CD14-positive monocyte (primary cell): ENCODE results near the gene KDR. TPM values are rescaled to one million over a fixed set of nuclear protein-coding genes. Genes with fewer than 3 reads are reported as not detected.

Experiments used
- DNase-seq, 3 donors: peaks; one replicate each; pipeline ENCODE4 v3.0.0-alpha.2; 2011 to 2022
- H2AFZ ChIP-seq: 2 replicates; pipeline ENCODE4 v1.6.0; 2012; ENCODE audit warnings: mild to moderate bottlenecking, low read depth, low read length, inconsistent platforms; ENCODE audit not compliant: insufficient read depth, poor library complexity, severe bottlenecking
- H3K27ac ChIP-seq, 2 donors: 1 replicate in 1 of 2; 2 replicates in 1 of 2; pipeline ENCODE4 v1.5.1; 2012 to 2013; ENCODE audit warnings: low read length in 2 of 2, control low read depth in 1 of 2, inconsistent platforms in 1 of 2, low read depth in 1 of 2, mild to moderate bottlenecking in 1 of 2
- H3K27me3 ChIP-seq, 2 donors: one replicate each; pipeline versions ENCODE4 v1.6.0 to v1.6.1; 2011 to 2013; ENCODE audit warnings: low read length in 2 of 2; ENCODE audit not compliant: control insufficient read depth in 2 of 2, insufficient read depth in 2 of 2
- H3K36me3 ChIP-seq, 2 donors: replicated peaks in 1 of 2; 1 replicate in 1 of 2; 2 replicates in 1 of 2; pipeline versions ENCODE4 v1.5.1 to v1.6.1; 2012 to 2013; ENCODE audit warnings: low read length in 2 of 2, control low read depth in 1 of 2, inconsistent platforms in 1 of 2, mild to moderate bottlenecking in 1 of 2; ENCODE audit not compliant: insufficient read depth in 2 of 2, control insufficient read depth in 1 of 2
- H3K4me1 ChIP-seq, 2 donors: 1 replicate in 1 of 2; 2 replicates in 1 of 2; pipeline versions ENCODE4 v1.5.1 to v1.6.1; 2012 to 2013; ENCODE audit warnings: low read length in 2 of 2, control low read depth in 1 of 2, inconsistent platforms in 1 of 2, mild to moderate bottlenecking in 1 of 2, moderate library complexity in 1 of 2; ENCODE audit not compliant: insufficient read depth in 2 of 2, control insufficient read depth in 1 of 2
- H3K4me2 ChIP-seq: replicated peaks from 2 replicates; pipeline ENCODE3; 2012; ENCODE audit warnings: low read length, moderate library complexity, mild to moderate bottlenecking; ENCODE audit not compliant: poor library complexity, severe bottlenecking; ENCODE audit errors: extremely low read depth
- H3K4me3 ChIP-seq, 3 experiments: fragments of 200-600 bp in 1 of 3; sonication (generic) in 1 of 3; replicated peaks in 1 of 3; 1 replicate in 2 of 3; 2 replicates in 1 of 3; pipeline ENCODE4 v1.5.1; 2011 to 2013; ENCODE audit warnings: low read length in 3 of 3, mild to moderate bottlenecking in 3 of 3, control low read depth in 2 of 3, low read depth in 2 of 3, inconsistent platforms in 1 of 3, moderate library complexity in 1 of 3
- H3K79me2 ChIP-seq: 2 replicates; pipeline ENCODE4 v1.6.0; 2012; ENCODE audit warnings: mild to moderate bottlenecking, control low read depth, inconsistent platforms, low read length, moderate library complexity; ENCODE audit not compliant: insufficient read depth
- H3K9ac ChIP-seq: 2 replicates; pipeline ENCODE4 v1.6.0; 2017; ENCODE audit warnings: low read length, mild to moderate bottlenecking; ENCODE audit not compliant: insufficient read depth, poor library complexity, severe bottlenecking
- H3K9me3 ChIP-seq, 2 donors: replicated peaks in 1 of 2; 1 replicate in 1 of 2; 2 replicates in 1 of 2; pipeline versions ENCODE4 v1.5.1 to v1.6.1; 2012 to 2013; ENCODE audit warnings: low read length in 2 of 2, control low read depth in 1 of 2; ENCODE audit not compliant: control insufficient read depth in 1 of 2, insufficient read depth in 1 of 2
- H4K20me1 ChIP-seq: 2 replicates; pipeline ENCODE4 v1.6.0; 2012; ENCODE audit warnings: mild to moderate bottlenecking, low read length, control low read depth, moderate library complexity; ENCODE audit not compliant: insufficient read depth
- H3K27ac Mint-ChIP-seq, 7 donors: one replicate each; pipeline ENCODE4 v1.8.0; 2020; ENCODE audit warnings: mild to moderate bottlenecking in 7 of 7, mixed read lengths in 7 of 7, moderate library complexity in 6 of 7, inconsistent platforms in 2 of 7
- H3K27me3 Mint-ChIP-seq, 3 donors: one replicate each; pipeline ENCODE4 v1.8.0; 2021 to 2022; ENCODE audit warnings: low read depth in 3 of 3, mild to moderate bottlenecking in 3 of 3, mixed read lengths in 3 of 3, moderate library complexity in 3 of 3, inconsistent platforms in 1 of 3
- H3K36me3 Mint-ChIP-seq, 2 donors: one replicate each; pipeline ENCODE4 v1.8.0; 2020; ENCODE audit warnings: mixed read lengths in 2 of 2, inconsistent platforms in 1 of 2, mild to moderate bottlenecking in 1 of 2
- H3K4me1 Mint-ChIP-seq: one replicate; pipeline ENCODE4 v1.8.0; 2020; ENCODE audit warnings: mild to moderate bottlenecking, mixed read lengths
- H3K4me3 Mint-ChIP-seq, 2 donors: one replicate each; pipeline ENCODE4 v1.8.0; 2020; ENCODE audit warnings: mild to moderate bottlenecking in 2 of 2, mixed read lengths in 2 of 2, moderate library complexity in 1 of 2
- H3K9me3 Mint-ChIP-seq, 7 donors: one replicate each; pipeline ENCODE4 v1.8.0; 2020 to 2022; ENCODE audit warnings: mixed read lengths in 7 of 7, mild to moderate bottlenecking in 6 of 7, moderate library complexity in 6 of 7, inconsistent platforms in 2 of 7
- CTCF ChIP-seq: fragments of 200-600 bp; IDR thresholded peaks from one replicate; pipeline ENCODE4 v1.8.0; 2022; ENCODE audit warnings: antibody characterized with exemption, mild to moderate bottlenecking
- WGBS: methylation state at CpG from one replicate; pipeline ENCODE4 v1.1.5; 2013; ENCODE audit warnings: missing lambda C conversion rate; ENCODE audit not compliant: insufficient coverage; 5-methylcytosine and 5-hydroxymethylcytosine counted together
- intact Hi-C, 2 donors: fragments of 100-400 bp; cut with micrococcal nuclease; formaldehyde crosslinking; loops; one replicate each; pipeline versions ENCODE4 v1.15.0 to v1.15.1; 2023
- polyA plus RNA-seq, 3 donors: library from polyadenylated mRNA; depleted of rRNA in 1 of 3; unstranded in 2 of 3; stranded (reverse) in 1 of 3; fragments of 300-500 nt in 2 of 3; fragments of >200 nt in 1 of 3; fragmentation: Illumina TruSeq in 2 of 3; gene quantifications; 1 replicate in 2 of 3; 2 replicates in 1 of 3; pipeline ENCODE4 v1.2.3, GENCODE V29; 2012 to 2021

KDR gene
- polyA plus RNA-seq, 3 donors, result not detected

GRCh38 chr4:55169352-55169961, 44.1 kb upstream of the KDR start:
- Histone ChIP-seq H2AFZ (no peak overlapping the region), H3K4me2 (no peak overlapping the region)

GRCh38 chr4:55162396-55162795, 37.0 kb upstream of the KDR start:
- H3K4me1 Mint-ChIP-seq, result peaks cover 3% of the 10 kb centered on the region
- no CpG with 5 or more reads among the region's 1 CpG for WGBS

More at GRCh38 chr4:55169352-55169961, 44.1 kb upstream of the KDR start:
- intact Hi-C loops, result no loop called here
- Mint-ChIP-seq H3K27ac (no peak overlapping the region), H3K4me1 (no peaks in the 10 kb centered on the region), H3K36me3 (no peaks in the 10 kb centered on the region), H3K4me3 (no peak overlapping the region), H3K9me3 (peaks cover 0 to 8% (median 3%) of the 10 kb centered on the region in 7 donors), H3K27me3 (peaks cover 1 to 7% (median 4%) of the 10 kb centered on the region in 3 donors)
- no peaks in the 10 kb centered on the region for H3K27me3 ChIP-seq
- no peaks in the 10 kb centered on the region for H4K20me1 ChIP-seq
- H3K4me3 ChIP-seq, result no peak overlapping the region
- H3K27ac ChIP-seq, result no peak overlapping the region
- no peak for DNase-seq
- H3K79me2 ChIP-seq, result no peaks in the 10 kb centered on the region
- no peak overlapping the region for H3K9ac ChIP-seq
- 57% methylated on average over 9 of the region's 12 CpGs for WGBS
- H3K4me1 ChIP-seq, result no peaks in the 10 kb centered on the region
- no peaks in the 10 kb centered on the region for H3K36me3 ChIP-seq
- TF ChIP-seq CTCF, result no peak
- no peaks in the 10 kb centered on the region for H3K9me3 ChIP-seq

More at GRCh38 chr4:55162396-55162795, 37.0 kb upstream of the KDR start:
- TF ChIP-seq CTCF, result no peak
- Histone ChIP-seq H3K36me3 (no peaks in the 10 kb centered on the region), H3K4me2 (no peak overlapping the region), H3K9ac (no peak overlapping the region), H4K20me1 (no peaks in the 10 kb centered on the region), H3K79me2 (no peaks in the 10 kb centered on the region), H3K9me3 (no peaks in the 10 kb centered on the region), H3K4me3 (no peak overlapping the region), H3K27me3 (peaks cover 3 to 17% of the 10 kb centered on the region in 2 donors), H2AFZ (no peak overlapping the region), H3K4me1 (no peaks in the 10 kb centered on the region), H3K27ac (no peak overlapping the region)
- H3K9me3 Mint-ChIP-seq, result peaks cover 2 to 18% (median 5%) of the 10 kb centered on the region in 7 donors
- no peak for DNase-seq
- no peak overlapping the region for H3K4me3 Mint-ChIP-seq
- H3K36me3 Mint-ChIP-seq, result no peaks in the 10 kb centered on the region
- no peak overlapping the region for H3K27ac Mint-ChIP-seq
- intact Hi-C loops, result no loop called here
- H3K27me3 Mint-ChIP-seq, result peaks cover 8 to 16% (median 14%) of the 10 kb centered on the region in 3 donors
